Osteocyte (in vitro differentiated cells): ENCODE measurements around the gene PHOSPHO2. TPM values are rescaled to one million over a fixed set of nuclear protein-coding genes. Genes with fewer than 3 reads are reported as not detected.

Experiments used
- DNase-seq: peaks from one replicate; pipeline ENCODE4 v3.0.0; 2021; ENCODE audit warnings: mixed read lengths; ENCODE audit not compliant: unreplicated experiment; ENCODE audit errors: extremely low spot score
- H3K27ac Mint-ChIP-seq: one replicate; pipeline ENCODE4 v1.8.0; 2021; ENCODE audit warnings: mild to moderate bottlenecking, mixed read lengths; ENCODE audit not compliant: unreplicated experiment
- H3K27me3 Mint-ChIP-seq: one replicate; pipeline ENCODE4 v1.8.0; 2021; ENCODE audit warnings: mixed read lengths; ENCODE audit not compliant: unreplicated experiment
- H3K36me3 Mint-ChIP-seq: one replicate; pipeline ENCODE4 v1.8.0; 2021; ENCODE audit warnings: mixed read lengths; ENCODE audit not compliant: unreplicated experiment
- H3K4me1 Mint-ChIP-seq: one replicate; pipeline ENCODE4 v1.8.0; 2021; ENCODE audit warnings: mixed read lengths; ENCODE audit not compliant: unreplicated experiment
- H3K4me3 Mint-ChIP-seq: one replicate; pipeline ENCODE4 v1.8.0; 2021; ENCODE audit warnings: mild to moderate bottlenecking, moderate library complexity, mixed read lengths; ENCODE audit not compliant: unreplicated experiment
- H3K9me3 Mint-ChIP-seq: one replicate; pipeline ENCODE4 v1.8.0; 2021; ENCODE audit warnings: mixed read lengths; ENCODE audit not compliant: unreplicated experiment
- long read RNA-seq: library from polyadenylated mRNA; unstranded; transcript quantifications from one replicate; pipeline ENCODE4 v2.0.0, GENCODE V29; 2021
- total RNA-seq: library from RNA; stranded (reverse); gene quantifications from 2 replicates; pipeline ENCODE4 v1.2.1, GENCODE V29; 2021
- TF ChIP-seq, protein P1 (sequence below): fragments of 200-600 bp; sonication (generic); IDR thresholded peaks from 2 replicates; pipeline ENCODE4 v1.5.0; 2021; ENCODE audit warnings: antibody characterized with exemption, mild to moderate bottlenecking, moderate library complexity

PHOSPHO2 gene, protein sequence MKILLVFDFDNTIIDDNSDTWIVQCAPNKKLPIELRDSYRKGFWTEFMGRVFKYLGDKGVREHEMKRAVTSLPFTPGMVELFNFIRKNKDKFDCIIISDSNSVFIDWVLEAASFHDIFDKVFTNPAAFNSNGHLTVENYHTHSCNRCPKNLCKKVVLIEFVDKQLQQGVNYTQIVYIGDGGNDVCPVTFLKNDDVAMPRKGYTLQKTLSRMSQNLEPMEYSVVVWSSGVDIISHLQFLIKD
- 4.8 and 5.3 TPM in 2 replicates for total RNA-seq
- long read RNA-seq, transcript PHOSPHO2-201 (4 exons, 1,125 nt) = major isoform, 9 of 13 reads
- long read RNA-seq, partial matches to known transcripts = 0 of 13 reads
- long read RNA-seq, other reads (novel, unspliced or antisense) = 2 of 13 reads

DNA sequence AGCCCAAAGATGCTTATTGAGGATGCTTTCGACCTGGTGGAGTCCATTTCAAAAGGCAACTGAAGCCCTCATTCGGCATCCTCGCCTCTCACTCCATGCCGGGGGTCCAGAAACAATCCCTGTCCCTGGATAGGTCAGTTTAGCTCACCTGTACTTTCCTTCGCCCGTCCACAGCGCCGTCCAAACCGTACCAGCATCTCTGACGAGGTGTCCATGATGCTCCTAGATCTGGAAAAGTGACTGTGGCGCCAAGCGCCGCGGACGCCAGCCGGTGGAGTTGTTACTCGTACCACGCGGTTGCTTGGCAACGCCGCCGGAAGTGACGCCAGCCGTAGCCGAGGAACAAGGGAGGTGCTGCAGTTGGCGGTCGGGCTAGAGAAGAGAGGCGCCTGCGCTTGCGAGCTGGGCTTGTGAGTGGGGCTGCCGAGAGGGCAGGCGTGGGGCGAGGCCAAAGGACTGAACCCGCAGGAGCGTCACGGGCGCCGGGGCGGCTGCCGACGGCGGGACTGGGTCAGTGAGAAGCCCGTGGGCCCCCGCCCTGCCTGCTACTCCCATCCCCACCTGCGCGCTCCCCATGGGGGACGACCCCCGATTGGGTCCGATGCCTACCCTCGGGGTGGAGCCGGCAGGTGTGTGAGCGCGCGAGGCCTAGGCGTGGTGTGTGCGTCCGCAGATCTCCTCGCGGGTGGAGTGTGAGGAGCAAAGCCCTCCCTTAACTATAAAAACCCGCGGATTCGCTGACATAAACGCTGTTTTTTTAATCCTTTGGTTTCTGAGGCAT is at the start of gene PHOSPHO2, which contains the start of gene CFAP210:
TSS of gene PHOSPHO2 (plus strand) at position 357 of the 781 bp plus-strand sequence. CDS start 6,503 bp downstream, outside the sequence.
TSS of gene CFAP210 (minus strand) at position 293 of the 781 bp plus-strand sequence. CDS start at position 215, 78 bp downstream.
- Mint-ChIP-seq H3K9me3 (peaks cover 6% of the 10 kb centered on the region), H3K27ac (peak within 1 kb of the TSS; percentile 97), H3K27me3 (peaks cover 11% of the 10 kb centered on the region), H3K4me3 (peak within 1 kb of the TSS; percentile 92), H3K36me3 (peaks cover 12% of the 10 kb centered on the region), H3K4me1 (peaks cover 13% of the 10 kb centered on the region)
- DNase-seq = peak; percentile 99
- TF ChIP-seq, protein P1, sequence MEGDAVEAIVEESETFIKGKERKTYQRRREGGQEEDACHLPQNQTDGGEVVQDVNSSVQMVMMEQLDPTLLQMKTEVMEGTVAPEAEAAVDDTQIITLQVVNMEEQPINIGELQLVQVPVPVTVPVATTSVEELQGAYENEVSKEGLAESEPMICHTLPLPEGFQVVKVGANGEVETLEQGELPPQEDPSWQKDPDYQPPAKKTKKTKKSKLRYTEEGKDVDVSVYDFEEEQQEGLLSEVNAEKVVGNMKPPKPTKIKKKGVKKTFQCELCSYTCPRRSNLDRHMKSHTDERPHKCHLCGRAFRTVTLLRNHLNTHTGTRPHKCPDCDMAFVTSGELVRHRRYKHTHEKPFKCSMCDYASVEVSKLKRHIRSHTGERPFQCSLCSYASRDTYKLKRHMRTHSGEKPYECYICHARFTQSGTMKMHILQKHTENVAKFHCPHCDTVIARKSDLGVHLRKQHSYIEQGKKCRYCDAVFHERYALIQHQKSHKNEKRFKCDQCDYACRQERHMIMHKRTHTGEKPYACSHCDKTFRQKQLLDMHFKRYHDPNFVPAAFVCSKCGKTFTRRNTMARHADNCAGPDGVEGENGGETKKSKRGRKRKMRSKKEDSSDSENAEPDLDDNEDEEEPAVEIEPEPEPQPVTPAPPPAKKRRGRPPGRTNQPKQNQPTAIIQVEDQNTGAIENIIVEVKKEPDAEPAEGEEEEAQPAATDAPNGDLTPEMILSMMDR = no peak

DNA sequence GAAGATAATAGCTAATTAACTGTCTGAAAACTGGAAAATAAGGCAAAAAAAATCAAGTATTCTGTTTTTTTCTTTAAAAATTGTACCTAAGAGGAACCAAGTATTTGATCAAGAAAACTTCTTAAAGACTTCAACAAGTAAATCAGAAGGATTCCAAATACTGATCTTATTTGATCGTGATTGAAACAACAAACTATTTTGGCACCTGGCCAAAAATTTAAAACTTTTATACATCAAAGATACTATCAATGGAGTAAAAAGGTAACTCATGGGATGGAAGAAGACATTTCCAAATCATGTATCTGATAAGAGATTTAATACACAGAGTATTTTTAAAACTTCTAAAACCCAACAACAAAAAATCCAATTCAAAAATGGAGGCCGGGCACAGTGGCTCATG is 46.8 kb upstream of the PHOSPHO2 start:
- Mint-ChIP-seq H3K27ac (no peak overlapping the region), H3K4me3 (no peak overlapping the region), H3K36me3 (peaks cover 1% of the 10 kb centered on the region), H3K4me1 (no peaks in the 10 kb centered on the region), H3K9me3 (no peaks in the 10 kb centered on the region), H3K27me3 (peaks cover 12% of the 10 kb centered on the region)
- TF ChIP-seq, protein P1 = no peak
- no peak for DNase-seq

DNA sequence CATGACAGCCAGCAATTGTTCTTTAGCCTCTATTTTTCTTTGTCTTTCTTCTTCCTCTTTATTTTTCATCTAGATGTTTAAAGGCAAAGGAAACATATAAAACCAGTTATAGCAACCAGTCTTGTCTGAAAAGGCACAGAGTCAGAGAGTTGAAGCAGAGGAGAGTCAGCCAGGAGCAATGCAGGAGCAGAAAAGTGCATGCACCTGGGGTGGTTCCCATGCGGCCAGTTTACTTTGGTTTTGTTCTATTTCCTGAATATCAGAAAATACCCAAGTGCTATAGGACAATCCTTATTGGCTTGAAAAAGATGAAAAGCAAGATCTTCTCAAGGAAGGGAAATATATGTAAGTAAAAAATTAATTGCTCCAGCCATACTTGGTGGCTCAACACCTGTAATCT is 45.0 kb upstream of the PHOSPHO2 start:
- Mint-ChIP-seq H3K36me3 (peaks cover 1% of the 10 kb centered on the region), H3K27me3 (peaks cover 25% of the 10 kb centered on the region), H3K4me3 (no peak overlapping the region), H3K27ac (no peak overlapping the region), H3K4me1 (no peaks in the 10 kb centered on the region), H3K9me3 (no peaks in the 10 kb centered on the region)
- TF ChIP-seq, protein P1 = no peak
- no peak for DNase-seq

DNA sequence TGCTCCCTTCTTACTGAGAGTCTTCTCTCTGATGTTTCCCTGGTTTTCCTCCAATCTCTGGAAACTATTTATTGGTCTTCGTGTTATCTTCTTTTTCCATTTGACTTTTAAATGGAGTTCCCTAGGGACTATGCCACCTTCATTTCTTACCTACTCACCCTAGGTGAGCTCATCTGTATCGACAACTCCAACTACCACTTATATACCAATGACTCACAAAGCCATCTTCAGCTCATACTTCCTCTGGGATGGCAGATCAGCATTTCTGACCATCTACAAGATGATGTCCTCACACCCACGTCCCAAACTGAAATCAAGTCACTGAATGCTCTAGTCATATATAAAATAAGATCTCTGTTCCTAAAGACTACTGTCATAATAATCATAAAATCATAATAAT is 40.6 kb upstream of the PHOSPHO2 start:
- H3K27ac Mint-ChIP-seq = no peak overlapping the region
- H3K4me3 Mint-ChIP-seq = no peak overlapping the region
- no peaks in the 10 kb centered on the region for H3K4me1 Mint-ChIP-seq
- no peak for DNase-seq
- H3K36me3 Mint-ChIP-seq = no peaks in the 10 kb centered on the region
- H3K27me3 Mint-ChIP-seq = peaks cover 39% of the 10 kb centered on the region
- no peaks in the 10 kb centered on the region for H3K9me3 Mint-ChIP-seq
- TF ChIP-seq, protein P1 = no peak

DNA sequence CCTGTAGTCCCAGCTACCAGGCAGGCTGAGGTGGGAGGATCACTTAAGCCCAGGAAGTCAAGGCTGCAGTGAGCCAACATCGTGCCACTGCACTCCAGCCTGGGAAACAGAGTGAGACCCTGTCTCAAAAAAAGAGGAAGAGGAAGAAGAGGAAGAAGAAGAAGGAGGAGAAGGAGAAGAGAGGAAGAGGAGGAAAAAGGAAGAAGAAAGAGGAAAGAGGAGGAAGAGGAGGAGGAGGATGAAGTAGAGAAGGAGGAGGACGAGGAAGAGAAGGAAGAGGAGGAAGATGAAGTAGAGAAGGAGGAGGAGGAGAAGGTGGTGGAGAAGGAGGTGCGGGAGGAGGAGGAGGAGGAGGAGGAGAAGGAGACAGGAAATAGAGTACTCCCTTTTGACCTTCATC is 38.1 kb upstream of the PHOSPHO2 start:
- Mint-ChIP-seq H3K4me3 (no peak overlapping the region), H3K4me1 (no peaks in the 10 kb centered on the region), H3K9me3 (no peaks in the 10 kb centered on the region), H3K27me3 (peaks cover 41% of the 10 kb centered on the region), H3K27ac (no peak overlapping the region), H3K36me3 (no peaks in the 10 kb centered on the region)
- no peak for DNase-seq
- TF ChIP-seq, protein P1 = no peak
